HG03103 (cell line): ENCODE data around the gene CATSPERD.
"Not testable (repeated sequence)": the region's sequence is repeated elsewhere in the genome, so short reads cannot be mapped to it uniquely, and the experiment has no call there.

Experiments used
- ATAC-seq: cut with Tn5 transposase; IDR thresholded peaks from one replicate; pipeline ENCODE4 v1.9.1; 2021; ENCODE audit warnings: low read depth; ENCODE audit not compliant: unreplicated experiment

Gene CATSPERD

DNA sequence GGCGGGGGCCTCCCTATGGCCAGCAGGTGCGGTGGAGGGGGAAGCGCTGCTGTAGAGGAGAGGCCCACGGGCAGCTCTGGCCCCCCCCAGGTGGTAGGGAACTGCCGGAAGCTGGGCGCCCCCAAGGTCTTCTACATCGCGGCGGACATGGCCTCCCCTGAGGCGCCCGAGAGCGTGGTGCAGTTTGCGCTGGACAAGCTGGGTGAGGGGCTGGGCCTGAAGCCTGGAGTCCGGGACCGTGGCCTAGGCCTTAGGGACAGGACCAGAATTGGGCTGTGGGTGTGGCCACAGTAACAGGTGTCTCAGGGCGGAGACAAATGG, 34.2 kb upstream of the CATSPERD start:
- ATAC-seq: no peak

DNA sequence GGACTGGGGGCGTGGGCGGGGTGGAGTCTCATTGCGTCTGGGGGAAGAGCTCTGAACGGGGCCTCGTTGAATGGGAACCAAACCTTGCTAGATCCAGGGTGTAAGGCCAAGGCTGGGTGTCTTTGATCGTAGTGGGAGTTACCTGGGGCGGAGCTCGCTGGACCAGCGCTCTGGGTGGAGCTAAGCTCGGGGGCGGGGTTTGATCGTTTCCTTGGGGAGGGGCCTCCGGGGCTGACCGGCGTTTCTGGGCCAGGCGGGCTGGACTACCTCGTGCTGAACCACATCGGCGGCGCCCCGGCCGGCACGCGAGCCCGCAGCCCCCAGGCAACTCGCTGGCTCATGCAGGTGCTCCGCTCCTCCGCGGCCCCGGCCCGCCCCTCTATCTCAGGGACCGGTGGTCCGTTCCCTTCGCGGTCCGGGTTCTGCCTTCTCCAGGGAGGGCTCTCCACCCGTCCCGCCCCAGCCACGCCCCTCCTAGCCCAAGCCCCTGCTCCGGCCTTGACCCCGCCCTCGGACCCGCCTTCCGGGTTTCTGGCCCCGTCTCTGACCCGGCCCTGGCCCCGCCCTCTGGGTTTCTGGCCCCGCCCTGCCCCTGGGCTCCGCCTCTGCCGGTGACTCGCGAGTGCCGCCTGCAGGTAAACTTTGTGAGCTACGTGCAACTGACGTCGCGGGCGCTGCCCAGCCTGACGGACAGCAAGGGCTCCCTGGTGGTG, 33.6 kb upstream of the CATSPERD start:
- ATAC-seq: peak; percentile 45

DNA sequence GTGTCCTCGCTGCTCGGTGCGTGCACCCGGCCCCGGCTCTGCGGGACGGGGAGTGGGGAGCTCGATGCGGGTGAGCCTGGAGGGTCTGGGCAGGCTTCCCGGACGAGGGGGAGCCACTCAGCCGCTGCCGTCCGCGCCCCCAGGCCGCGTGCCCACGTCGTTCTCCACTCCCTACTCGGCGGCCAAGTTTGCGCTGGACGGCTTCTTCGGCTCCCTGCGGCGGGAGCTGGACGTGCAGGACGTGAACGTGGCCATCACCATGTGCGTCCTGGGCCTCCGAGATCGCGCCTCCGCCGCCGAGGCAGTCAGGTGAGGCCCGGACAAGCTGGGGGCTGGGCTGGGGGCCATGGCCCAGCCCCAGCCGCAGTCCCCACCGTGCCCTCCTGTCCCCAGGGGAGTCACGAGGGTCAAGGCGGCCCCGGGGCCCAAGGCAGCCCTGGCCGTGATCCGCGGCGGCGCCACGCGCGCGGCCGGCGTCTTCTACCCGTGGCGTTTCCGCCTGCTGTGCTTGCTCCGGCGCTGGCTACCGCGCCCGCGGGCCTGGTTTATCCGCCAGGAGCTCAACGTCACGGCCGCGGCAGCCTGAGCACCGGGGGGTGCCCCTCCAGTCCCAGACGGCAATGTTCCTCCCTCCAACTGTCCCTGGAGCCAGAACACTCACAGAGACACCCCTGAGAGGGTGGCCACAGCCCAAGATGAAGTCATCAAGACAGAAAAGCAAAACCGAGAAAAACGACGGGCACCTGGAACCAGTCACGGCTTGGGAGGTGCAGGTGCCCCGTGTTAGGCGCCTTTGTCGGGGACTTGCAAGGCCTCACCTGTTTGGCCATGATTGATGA, 32.9 kb upstream of the CATSPERD start:
- no peak for ATAC-seq

DNA sequence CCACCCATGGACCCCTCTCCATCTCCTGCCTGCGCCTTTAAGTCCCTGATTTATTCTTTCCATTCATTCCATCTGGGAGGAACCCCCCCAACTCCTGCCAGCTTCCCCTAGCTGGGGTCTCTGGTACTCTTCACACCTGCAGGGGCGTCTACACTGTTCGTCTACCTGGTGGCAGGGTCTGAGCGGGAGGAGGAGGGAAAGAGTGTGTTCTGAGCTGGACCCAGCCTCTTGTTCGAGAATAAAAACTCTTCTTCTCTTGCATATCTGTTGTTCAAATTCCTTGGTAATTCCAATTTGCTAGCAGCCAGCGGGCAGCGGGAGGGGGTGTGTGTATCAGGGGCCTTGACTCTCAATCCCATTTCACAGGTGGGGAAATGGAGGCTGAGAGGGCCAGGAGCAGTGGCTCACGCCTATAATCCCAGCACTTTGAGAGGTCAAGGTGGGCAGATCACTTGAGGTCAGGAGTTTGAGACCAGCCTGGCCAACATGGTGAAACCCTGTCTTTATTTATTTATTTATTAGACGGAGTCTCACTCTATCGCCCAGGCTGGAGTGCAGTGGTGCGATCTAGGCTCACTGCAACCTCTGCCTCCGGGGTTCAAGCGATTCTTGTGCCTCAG, 32.1 kb upstream of the CATSPERD start:
- not testable (repeated sequence) for ATAC-seq

DNA sequence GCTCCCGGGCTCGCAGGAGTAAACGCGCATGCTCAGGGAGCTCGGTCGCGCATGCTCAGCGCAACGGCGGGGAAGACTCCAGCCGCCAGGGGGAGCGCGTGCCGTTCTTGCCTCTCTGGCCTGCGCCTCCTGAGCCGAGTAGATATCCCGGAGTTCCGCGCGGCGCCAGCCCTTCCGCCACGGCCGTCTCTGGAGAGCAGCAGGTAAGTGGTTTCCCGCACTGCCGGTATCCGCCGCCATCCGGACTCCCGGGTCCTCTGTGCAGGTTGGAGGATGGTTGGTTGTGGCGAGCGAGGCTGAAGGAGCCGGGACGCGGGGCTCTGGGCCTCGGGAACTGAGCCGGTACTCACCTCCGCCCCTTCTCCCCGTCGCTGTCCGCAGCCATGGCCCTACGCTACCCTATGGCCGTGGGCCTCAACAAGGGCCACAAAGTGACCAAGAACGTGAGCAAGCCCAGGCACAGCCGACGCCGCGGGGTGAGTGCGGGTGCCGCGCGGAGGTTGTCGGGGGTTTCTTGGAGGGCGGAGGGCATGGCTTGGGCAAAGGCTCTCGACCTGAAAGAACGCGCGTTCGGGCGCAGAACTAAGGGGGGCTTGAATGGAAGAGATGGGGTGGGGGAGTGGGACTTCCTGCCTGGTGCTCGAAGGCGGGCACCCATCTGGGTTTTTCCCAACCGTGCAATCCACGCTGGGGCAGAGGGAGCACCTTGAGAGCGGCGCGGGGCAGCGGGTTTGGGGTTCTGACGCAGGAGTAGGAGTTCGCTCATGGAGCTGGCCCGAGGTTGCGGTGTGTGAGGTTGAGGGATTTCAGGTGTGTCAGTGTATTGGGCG, 30.1 kb upstream of the CATSPERD start, which contains the start of gene RPL36:
TSS of gene RPL36 (plus strand) at position 171 of the 830 bp plus-strand sequence. CDS start at position 384, 213 bp downstream.
- ATAC-seq: peak; percentile 43

- no peak for ATAC-seq
Observed at GRCh38 chr19:5690955-5691821, 29.2 kb upstream of the CATSPERD start.

GRCh38 chr19:5691822-5692722, 28.4 kb upstream of the CATSPERD start:
- ATAC-seq: no peak

DNA sequence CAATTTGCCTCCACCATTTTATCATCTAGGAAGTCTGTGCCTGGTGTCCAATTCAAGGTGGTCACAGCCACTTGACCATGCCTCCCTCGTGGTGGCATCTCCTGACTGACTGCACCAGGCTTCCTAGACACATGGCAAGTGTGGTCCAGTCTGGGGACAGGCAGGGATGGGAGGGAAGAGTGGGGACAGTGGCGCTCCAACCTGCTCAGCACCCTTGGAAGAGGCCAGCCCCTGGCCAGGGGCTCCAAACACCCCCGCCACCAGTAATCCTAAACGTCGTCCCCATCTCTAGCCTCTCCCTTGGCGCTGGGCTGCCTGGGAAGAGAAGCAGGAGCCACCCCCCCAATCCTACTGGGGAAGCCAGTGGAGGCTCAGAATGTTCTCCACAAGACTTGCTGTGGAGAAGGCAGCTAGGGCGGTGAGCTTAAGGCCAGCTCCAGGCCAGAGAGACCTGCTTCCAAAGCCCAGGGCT, 27.7 kb upstream of the CATSPERD start:
- ATAC-seq: no peak

- no peak for ATAC-seq
Observed at GRCh38 chr19:5693195-5694166, 27.0 kb upstream of the CATSPERD start.

- no peak for ATAC-seq
Observed at GRCh38 chr19:5694167-5694955, 26.1 kb upstream of the CATSPERD start.

GRCh38 chr19:5694956-5695648, 25.3 kb upstream of the CATSPERD start:
- no peak for ATAC-seq

DNA sequence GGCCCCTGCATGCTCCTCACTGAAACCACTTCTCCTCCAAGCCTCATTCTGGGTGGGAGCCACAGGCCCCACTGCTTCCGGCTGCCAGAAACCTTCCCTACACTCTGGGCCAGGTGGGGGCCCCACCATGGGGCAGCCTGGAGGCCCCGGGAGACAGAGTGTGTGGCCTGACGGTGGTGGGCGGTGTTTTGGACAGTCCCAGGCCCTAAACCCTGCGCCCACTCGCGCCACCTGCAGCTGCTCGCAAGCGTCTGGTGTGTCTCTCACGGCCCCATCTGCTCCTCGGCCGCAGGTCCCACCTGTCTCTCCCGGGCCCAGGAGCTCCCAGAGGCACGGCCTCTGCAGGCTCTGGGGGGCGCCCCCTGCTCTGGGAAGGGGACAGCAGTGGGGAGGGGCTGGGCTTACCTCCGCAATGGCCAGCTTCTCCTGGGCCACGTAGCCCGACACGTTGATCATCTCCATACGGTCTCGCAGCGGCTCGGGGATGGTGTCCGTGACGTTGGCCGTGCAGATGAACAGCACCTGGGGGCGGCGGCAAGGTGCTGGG, 24.7 kb upstream of the CATSPERD start:
- no peak for ATAC-seq

DNA sequence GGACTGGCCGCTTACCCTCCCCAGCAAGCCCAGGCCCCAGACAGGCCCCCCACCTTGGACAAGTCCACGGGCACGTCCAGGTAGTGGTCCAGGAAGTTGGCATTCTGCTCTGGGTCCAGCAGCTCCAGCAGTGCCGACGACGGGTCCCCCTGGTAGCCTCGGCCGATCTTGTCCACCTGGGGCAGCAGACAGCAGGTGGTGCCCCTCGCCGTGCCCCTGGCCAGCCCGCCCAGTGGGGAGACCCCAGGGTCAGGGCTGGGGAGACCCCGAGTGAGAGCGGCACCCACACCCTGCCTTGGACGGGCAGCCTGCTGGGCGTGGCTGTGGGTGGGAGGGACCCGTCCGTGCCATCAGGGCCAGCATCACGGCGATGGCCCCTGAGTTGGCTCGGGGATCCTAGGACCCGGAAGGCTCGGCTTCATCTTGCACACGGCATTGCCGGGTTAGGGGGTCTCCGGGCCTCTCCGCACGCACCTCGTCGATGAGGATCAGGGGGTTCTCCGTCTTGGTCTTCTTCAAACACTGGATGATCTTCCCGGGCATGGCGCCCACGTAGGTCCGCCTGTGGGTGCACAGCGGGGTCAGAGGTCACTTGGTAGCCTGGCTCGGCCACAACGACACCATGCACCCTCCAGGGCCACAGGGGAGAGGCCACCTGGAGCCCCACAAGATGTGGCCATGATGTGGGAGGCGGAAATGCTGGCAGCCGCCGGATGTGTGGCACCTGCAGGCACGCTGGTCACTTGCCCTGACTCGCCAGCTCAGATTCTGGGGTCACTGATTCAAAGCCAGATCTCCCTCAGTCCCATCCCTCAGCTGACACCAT, 24.0 kb upstream of the CATSPERD start:
- no peak for ATAC-seq

DNA sequence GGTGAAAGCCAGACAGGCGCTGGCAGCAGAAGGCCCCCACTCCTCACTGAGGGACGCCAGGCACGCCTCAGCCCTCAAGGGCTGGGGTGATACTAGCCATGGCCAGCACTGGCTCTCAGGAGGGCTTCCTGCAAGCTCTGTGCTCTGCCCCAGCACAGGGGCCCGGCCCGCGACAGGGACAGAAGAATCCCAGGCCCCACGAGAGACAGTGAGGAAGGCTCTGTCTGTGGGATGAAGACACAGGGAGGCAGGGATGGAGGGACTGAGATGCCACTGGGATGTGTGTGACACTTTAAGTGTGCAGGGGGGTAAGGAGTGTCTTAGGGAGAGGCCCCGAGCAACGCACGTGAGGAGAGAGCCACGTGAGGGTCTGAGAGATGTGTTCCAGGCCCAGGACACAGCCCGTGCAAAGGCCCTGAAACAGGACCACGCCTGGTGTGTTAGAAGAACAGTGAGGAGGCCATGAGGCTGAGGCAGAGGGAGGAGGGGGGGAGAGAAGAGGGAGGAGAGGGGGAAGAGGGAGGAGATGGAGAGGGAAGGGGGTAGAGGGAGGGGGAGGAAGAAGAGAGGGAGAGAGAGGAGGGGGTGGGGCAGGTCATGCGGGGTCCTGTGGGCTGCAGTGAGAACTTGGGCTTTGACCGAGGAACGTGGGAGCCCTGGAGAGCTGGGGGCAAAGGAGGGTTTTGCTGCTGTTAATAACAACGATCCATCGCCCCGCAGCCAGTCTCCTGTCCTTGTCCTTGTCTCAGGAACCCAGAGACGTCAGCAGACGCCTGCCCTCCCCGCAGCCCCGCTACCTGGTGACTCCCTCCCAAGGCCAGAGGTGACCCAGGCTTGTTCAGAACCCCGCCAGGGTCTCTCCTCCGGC, 23.2 kb upstream of the CATSPERD start:
- no peak for ATAC-seq
